ENCODE results near the gene NBPF14. TPM values are rescaled to one million over a fixed set of nuclear protein-coding genes. Genes with fewer than 3 reads are reported as not detected.
"Not testable (repeated sequence)": the region's sequence is repeated elsewhere in the genome, so short reads cannot be mapped to it uniquely, and the experiment has no call there.

NBPF14 gene
- total and polyA plus RNA-seq, 2 of the 8 experiments (the other 6 are each of a cell fraction or from before 2014, with no cell fraction given) = 6.0 to 8.8 TPM

GRCh38 chr1:148618216-148618615 is 22.4 kb upstream of the NBPF14 start:
- H3K18ac ChIP-seq (ENCODE audit: extremely low read depth, low read length); H3K79me2 ChIP-seq (ENCODE audit: control insufficient read depth in 1 of 2, insufficient read depth in 2 of 2, low read length in 2 of 2); H2BK5ac ChIP-seq (ENCODE audit: low read depth, low read length); H2AFZ ChIP-seq (ENCODE audit: low read length); CTCF ChIA-PET (ENCODE audit: partially characterized antibody); H3K4me2 ChIP-seq (ENCODE audit: insufficient read depth in 1 of 2, low read depth in 2 of 2, low read length in 2 of 2); H3K9me3 ChIP-seq (ENCODE audit: insufficient read depth in 2 of 2, low read depth in 1 of 2, low read length in 1 of 2); H4K8ac ChIP-seq (ENCODE audit: extremely low read depth, insufficient read depth, low read length); H3K79me1 ChIP-seq (ENCODE audit: low read depth, low read length); H3K36me3 ChIP-seq (ENCODE audit: control insufficient read depth in 2 of 4, insufficient read depth in 4 of 4, low read length in 3 of 4); H3K27ac ChIP-seq (ENCODE audit: low read depth, low read length); H2AK5ac ChIP-seq (ENCODE audit: low read depth, low read length); H3K9ac ChIP-seq (replicated peaks in 1 of 4; ENCODE audit: extremely low read depth in 1 of 4, low read depth in 3 of 4, low read length in 3 of 4); H4K20me1 ChIP-seq (replicated peaks in 1 of 2; ENCODE audit: control insufficient read depth in 1 of 2, insufficient read depth in 2 of 2, low read length in 2 of 2); H3K4me3 ChIP-seq (ENCODE audit: extremely low read depth in 1 of 4, insufficient read depth in 2 of 4, low read depth in 3 of 4, low read length in 4 of 4); H3K4ac ChIP-seq (replicated peaks; ENCODE audit: insufficient read length, low read depth, low read length); H4K5ac ChIP-seq (ENCODE audit: insufficient read length, low read depth, low read length); FAIRE-seq; H3K23me2 ChIP-seq (ENCODE audit: low read depth, low read length); H3K14ac ChIP-seq (ENCODE audit: insufficient read length); POLR2A ChIA-PET (ENCODE audit: partially characterized antibody); H2BK12ac ChIP-seq (ENCODE audit: low read depth, low read length); DNase-seq (ENCODE audit: low read depth in 1 of 2, low spot score in 2 of 2); H3K27me3 ChIP-seq (replicated peaks in 1 of 4; ENCODE audit: control insufficient read depth in 3 of 4, extremely low read depth in 1 of 4, insufficient read depth in 3 of 4, low read length in 3 of 4); H3K23ac ChIP-seq (ENCODE audit: insufficient read length); H3K4me1 ChIP-seq (replicated peaks in 1 of 4; ENCODE audit: control insufficient read depth in 3 of 4, insufficient read depth in 4 of 4, low read length in 3 of 4); H2BK20ac ChIP-seq (ENCODE audit: low read length); H2BK120ac ChIP-seq (replicated peaks; ENCODE audit: low read depth, low read length); H4K91ac ChIP-seq (replicated peaks; ENCODE audit: insufficient read length, low read length); H2BK15ac ChIP-seq (ENCODE audit: low read length); H3K56ac ChIP-seq (replicated peaks; ENCODE audit: insufficient read length, low read depth, low read length): not testable (repeated sequence)
- no CpG with 5 or more reads among the region's 1 CpG for WGBS, 2 experiments (ENCODE audit: extremely low coverage in 1 of 2, insufficient coverage in 1 of 2, insufficient read length in 1 of 2, insufficient replicate concordance in 2 of 2, low coverage in 1 of 2, low lambda C conversion rate in 2 of 2, missing lambda C conversion rate in 1 of 2)

DNA sequence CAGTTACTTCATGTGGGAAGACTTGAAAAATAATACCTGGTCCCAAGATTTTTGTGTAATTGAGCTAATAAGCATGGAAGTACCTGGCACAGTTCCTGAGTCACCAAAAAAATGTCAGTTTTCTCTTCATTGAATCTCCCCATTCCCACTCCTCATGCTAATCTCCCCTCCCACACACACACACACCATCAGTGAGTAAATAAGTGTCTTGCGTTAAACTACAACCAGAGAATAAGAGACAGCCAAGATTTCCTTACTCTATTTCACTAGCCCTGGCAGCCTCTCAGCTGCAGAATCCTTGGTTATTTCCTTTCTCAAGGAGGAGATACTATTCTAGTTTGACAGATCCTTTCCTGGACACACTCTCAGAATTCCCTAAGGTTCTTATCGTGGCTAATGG is 9.5 kb upstream of the NBPF14 start:
- H4K8ac ChIP-seq (ENCODE audit: extremely low read depth, insufficient read depth, low read length); H2BK5ac ChIP-seq (ENCODE audit: low read depth, low read length); H3K14ac ChIP-seq (ENCODE audit: insufficient read length); H2BK15ac ChIP-seq (ENCODE audit: low read length); H2BK12ac ChIP-seq (ENCODE audit: low read depth, low read length); FAIRE-seq; H3K4me3 ChIP-seq (ENCODE audit: extremely low read depth in 1 of 4, insufficient read depth in 2 of 4, low read depth in 3 of 4, low read length in 4 of 4); H3K18ac ChIP-seq (ENCODE audit: extremely low read depth, low read length); H3K27me3 ChIP-seq (replicated peaks in 1 of 4; ENCODE audit: control insufficient read depth in 3 of 4, extremely low read depth in 1 of 4, insufficient read depth in 3 of 4, low read length in 3 of 4); H4K5ac ChIP-seq (ENCODE audit: insufficient read length, low read depth, low read length); DNase-seq (ENCODE audit: low read depth in 1 of 2, low spot score in 2 of 2); H2AFZ ChIP-seq (ENCODE audit: low read length); H3K79me1 ChIP-seq (ENCODE audit: low read depth, low read length); H3K4ac ChIP-seq (replicated peaks; ENCODE audit: insufficient read length, low read depth, low read length); H3K4me1 ChIP-seq (replicated peaks in 1 of 4; ENCODE audit: control insufficient read depth in 3 of 4, insufficient read depth in 4 of 4, low read length in 3 of 4); H2BK120ac ChIP-seq (replicated peaks; ENCODE audit: low read depth, low read length); H3K23me2 ChIP-seq (ENCODE audit: low read depth, low read length); H2BK20ac ChIP-seq (ENCODE audit: low read length); H3K27ac ChIP-seq (ENCODE audit: low read depth, low read length); H3K9ac ChIP-seq (replicated peaks in 1 of 4; ENCODE audit: extremely low read depth in 1 of 4, low read depth in 3 of 4, low read length in 3 of 4); CTCF ChIA-PET (ENCODE audit: partially characterized antibody); H3K23ac ChIP-seq (ENCODE audit: insufficient read length); H3K9me3 ChIP-seq (ENCODE audit: insufficient read depth in 2 of 2, low read depth in 1 of 2, low read length in 1 of 2); H4K20me1 ChIP-seq (replicated peaks in 1 of 2; ENCODE audit: control insufficient read depth in 1 of 2, insufficient read depth in 2 of 2, low read length in 2 of 2); H3K4me2 ChIP-seq (ENCODE audit: insufficient read depth in 1 of 2, low read depth in 2 of 2, low read length in 2 of 2); H2AK5ac ChIP-seq (ENCODE audit: low read depth, low read length); H3K36me3 ChIP-seq (ENCODE audit: control insufficient read depth in 2 of 4, insufficient read depth in 4 of 4, low read length in 3 of 4); H4K91ac ChIP-seq (replicated peaks; ENCODE audit: insufficient read length, low read length); POLR2A ChIA-PET (ENCODE audit: partially characterized antibody); H3K79me2 ChIP-seq (ENCODE audit: control insufficient read depth in 1 of 2, insufficient read depth in 2 of 2, low read length in 2 of 2); H3K56ac ChIP-seq (replicated peaks; ENCODE audit: insufficient read length, low read depth, low read length): not testable (repeated sequence)
- WGBS, 2 experiments (ENCODE audit: extremely low coverage in 1 of 2, insufficient coverage in 1 of 2, insufficient read length in 1 of 2, insufficient replicate concordance in 2 of 2, low coverage in 1 of 2, low lambda C conversion rate in 2 of 2, missing lambda C conversion rate in 1 of 2) = 100% methylated on average over 1 of the region's 2 CpGs; no CpG with 5 or more reads in 1 of the 2 experiments

All from H1 (cell line).